Fibroblast of lung (primary cell): Measurements from ENCODE around the gene CAND1. TPM values are rescaled to one million over a fixed set of nuclear protein-coding genes. Genes with fewer than 3 reads are reported as not detected.

Experiments
- DNase-seq, 2 donors: peaks; one replicate each; pipeline versions ENCODE4 v3.0.0 to v3.0.0-alpha.2; 2010; ENCODE audit warnings: low read depth in 2 of 2
- H2AFZ ChIP-seq: 2 replicates; pipeline ENCODE4 v1.5.1; 2012; ENCODE audit warnings: low read length, control low read depth, inconsistent platforms
- H3K27ac ChIP-seq: 2 replicates; pipeline ENCODE4 v1.5.1; 2011; ENCODE audit warnings: low read length, control low read depth; ENCODE audit not compliant: insufficient read depth
- H3K27me3 ChIP-seq: 2 replicates; pipeline ENCODE4 v1.5.1; 2011; ENCODE audit warnings: mild to moderate bottlenecking, low read length; ENCODE audit not compliant: control insufficient read depth, insufficient read depth
- H3K36me3 ChIP-seq: 2 replicates; pipeline ENCODE4 v1.5.1; 2011; ENCODE audit warnings: low read length; ENCODE audit not compliant: control insufficient read depth, insufficient read depth
- H3K4me1 ChIP-seq: 2 replicates; pipeline ENCODE4 v1.5.1; 2011; ENCODE audit warnings: low read length; ENCODE audit not compliant: control insufficient read depth, insufficient read depth; ENCODE audit errors: extremely low read depth
- H3K4me2 ChIP-seq: 2 replicates; pipeline ENCODE4 v1.5.1; 2011; ENCODE audit warnings: low read length, control low read depth; ENCODE audit not compliant: insufficient read depth; ENCODE audit errors: extremely low read depth
- H3K4me3 ChIP-seq, 4 experiments: fragments of 200-600 bp in 1 of 4; sonication (generic) in 1 of 4; replicated peaks in 1 of 4; 2 replicates each; pipeline ENCODE4 v1.5.1; 2011 to 2016; ENCODE audit warnings: low read length in 4 of 4, low read depth in 3 of 4, mild to moderate bottlenecking in 3 of 4, control low read depth in 2 of 4, inconsistent platforms in 1 of 4, mixed read lengths in 1 of 4; ENCODE audit not compliant: insufficient read depth in 1 of 4; ENCODE audit errors: control extremely low read depth in 1 of 4
- H3K79me2 ChIP-seq: 2 replicates; pipeline ENCODE4 v1.5.1; 2012; ENCODE audit warnings: mild to moderate bottlenecking, low read length, inconsistent platforms; ENCODE audit not compliant: control insufficient read depth, insufficient read depth
- H3K9ac ChIP-seq: 2 replicates; pipeline ENCODE4 v1.5.1; 2011; ENCODE audit warnings: mild to moderate bottlenecking, low read length, control low read depth; ENCODE audit not compliant: insufficient read depth
- H3K9me3 ChIP-seq: 2 replicates; pipeline ENCODE4 v1.5.1; 2012; ENCODE audit warnings: low read depth, low read length; ENCODE audit not compliant: control insufficient read depth, insufficient read depth
- H4K20me1 ChIP-seq: 2 replicates; pipeline ENCODE4 v1.5.1; 2011; ENCODE audit warnings: low read length; ENCODE audit not compliant: control insufficient read depth, insufficient read depth; ENCODE audit errors: extremely low read depth
- CTCF ChIP-seq, 2 donors: IDR thresholded peaks in 1 of 2; conservative IDR thresholded peaks in 1 of 2; 1 replicate in 1 of 2; 2 replicates in 1 of 2; pipeline ENCODE4 v1.5.1; 2011 to 2012; ENCODE audit warnings: low read length in 2 of 2, control low read depth in 1 of 2, inconsistent platforms in 1 of 2, low read depth in 1 of 2, mild to moderate bottlenecking in 1 of 2
- EZH2 ChIP-seq: IDR thresholded peaks from 2 replicates; pipeline ENCODE4 v1.5.1; 2012; ENCODE audit warnings: low read length, control low read depth, mild to moderate bottlenecking; ENCODE audit errors: missing control alignments
- polyA plus RNA-seq, 2 donors: library from polyadenylated mRNA; depleted of rRNA in 1 of 2; stranded (reverse) in 1 of 2; unstranded in 1 of 2; fragments of >200 nt; gene quantifications; 2 replicates each; pipeline ENCODE4 v1.2.1, GENCODE V29; 2011 to 2012; ENCODE audit warnings: missing spikeins in 1 of 2
- total RNA-seq: library from RNA; depleted of rRNA; stranded (reverse); fragments of >200 nt; gene quantifications from 2 replicates; pipeline ENCODE4 v1.2.1, GENCODE V29; 2014

The CAND1 gene
- total and polyA plus RNA-seq, 2 donors (not counting 1 experiment from before 2014, with no cell fraction given) = 101 to 133 TPM

- no peak overlapping the region for H3K4me3 ChIP-seq
- no peak overlapping the region for H3K9ac ChIP-seq
- H3K27ac ChIP-seq = no peak overlapping the region
- H2AFZ ChIP-seq = no peak overlapping the region
- no peaks in the 10 kb centered on the region for H3K27me3 ChIP-seq
- no peak overlapping the region for H3K4me2 ChIP-seq
- DNase-seq = no peak
- TF ChIP-seq CTCF (conservative IDR thresholded peaks at IDR 0.05 in 1 of 2, IDR thresholded peaks at IDR 0.05 in 1 of 2; ENCODE audit: low read depth in 1 of 2, low read length in 2 of 2) (no peak), EZH2 (no peak)
- no peaks in the 10 kb centered on the region for H3K36me3 ChIP-seq
- no peaks in the 10 kb centered on the region for H3K9me3 ChIP-seq
- H4K20me1 ChIP-seq = no peaks in the 10 kb centered on the region
- H3K4me1 ChIP-seq = peaks cover 4% of the 10 kb centered on the region
- H3K79me2 ChIP-seq = no peaks in the 10 kb centered on the region
These were observed 95.1 kb downstream of the CAND1 start for GRCh38 chr12:67364228-67364627.

- no peak overlapping the region for H2AFZ ChIP-seq
- no peak overlapping the region for H3K4me3 ChIP-seq
- TF ChIP-seq EZH2 = no peak
- TF ChIP-seq CTCF (conservative IDR thresholded peaks at IDR 0.05 in 1 of 2, IDR thresholded peaks at IDR 0.05 in 1 of 2; ENCODE audit: low read depth in 1 of 2, low read length in 2 of 2) = no peak
- H3K36me3 ChIP-seq = no peaks in the 10 kb centered on the region
- no peaks in the 10 kb centered on the region for H3K27me3 ChIP-seq
- no peaks in the 10 kb centered on the region for H4K20me1 ChIP-seq
- no peak for DNase-seq
- H3K9me3 ChIP-seq = no peaks in the 10 kb centered on the region
- no peak overlapping the region for H3K27ac ChIP-seq
- no peaks in the 10 kb centered on the region for H3K79me2 ChIP-seq
- peaks cover 4% of the 10 kb centered on the region for H3K4me1 ChIP-seq
- H3K9ac ChIP-seq = no peak overlapping the region
- no peak overlapping the region for H3K4me2 ChIP-seq
These were observed 96.0 kb downstream of the CAND1 start for GRCh38 chr12:67365131-67365530.

GRCh38 chr12:67367843-67368242 is 98.7 kb downstream of the CAND1 start:
- peak in 1 of 2 donors; percentile 65 for DNase-seq
- Histone ChIP-seq H3K4me1 (peaks cover 5% of the 10 kb centered on the region), H4K20me1 (no peaks in the 10 kb centered on the region), H3K27me3 (no peaks in the 10 kb centered on the region), H3K27ac (no peak overlapping the region), H2AFZ (no peak overlapping the region), H3K79me2 (no peaks in the 10 kb centered on the region), H3K4me2 (no peak overlapping the region), H3K9me3 (no peaks in the 10 kb centered on the region), H3K36me3 (no peaks in the 10 kb centered on the region), H3K9ac (no peak overlapping the region), H3K4me3 (no peak overlapping the region)
- TF ChIP-seq CTCF (conservative IDR thresholded peaks at IDR 0.05 in 1 of 2, IDR thresholded peaks at IDR 0.05 in 1 of 2; ENCODE audit: low read depth in 1 of 2, low read length in 2 of 2) = no peak
- no peak for TF ChIP-seq EZH2
